Epithelial cell of esophagus (primary cell): ENCODE results near the gene POSTN.
"Not testable (repeated sequence)": the region's sequence is repeated elsewhere in the genome, so short reads cannot be mapped to it uniquely, and the experiment has no call there.

Source experiments
- DNase-seq: peaks from one replicate; pipeline ENCODE4 v3.0.0; 2010; ENCODE audit warnings: low read depth
- H3K4me3 ChIP-seq: 2 replicates; pipeline ENCODE4 v1.5.1; 2011; ENCODE audit warnings: mild to moderate bottlenecking, low read length, control low read depth
- TF ChIP-seq, protein P1 (sequence below): IDR thresholded peaks from 2 replicates; pipeline ENCODE4 v1.5.1; 2011; ENCODE audit warnings: low read depth, mild to moderate bottlenecking, low read length, control low read depth, inconsistent platforms; ENCODE audit not compliant: insufficient read depth; ENCODE audit errors: missing control alignments

Gene POSTN

GRCh38 chr13:37597477-37598025, 1.0 kb downstream of the POSTN start:
- TF ChIP-seq, protein P1, sequence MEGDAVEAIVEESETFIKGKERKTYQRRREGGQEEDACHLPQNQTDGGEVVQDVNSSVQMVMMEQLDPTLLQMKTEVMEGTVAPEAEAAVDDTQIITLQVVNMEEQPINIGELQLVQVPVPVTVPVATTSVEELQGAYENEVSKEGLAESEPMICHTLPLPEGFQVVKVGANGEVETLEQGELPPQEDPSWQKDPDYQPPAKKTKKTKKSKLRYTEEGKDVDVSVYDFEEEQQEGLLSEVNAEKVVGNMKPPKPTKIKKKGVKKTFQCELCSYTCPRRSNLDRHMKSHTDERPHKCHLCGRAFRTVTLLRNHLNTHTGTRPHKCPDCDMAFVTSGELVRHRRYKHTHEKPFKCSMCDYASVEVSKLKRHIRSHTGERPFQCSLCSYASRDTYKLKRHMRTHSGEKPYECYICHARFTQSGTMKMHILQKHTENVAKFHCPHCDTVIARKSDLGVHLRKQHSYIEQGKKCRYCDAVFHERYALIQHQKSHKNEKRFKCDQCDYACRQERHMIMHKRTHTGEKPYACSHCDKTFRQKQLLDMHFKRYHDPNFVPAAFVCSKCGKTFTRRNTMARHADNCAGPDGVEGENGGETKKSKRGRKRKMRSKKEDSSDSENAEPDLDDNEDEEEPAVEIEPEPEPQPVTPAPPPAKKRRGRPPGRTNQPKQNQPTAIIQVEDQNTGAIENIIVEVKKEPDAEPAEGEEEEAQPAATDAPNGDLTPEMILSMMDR: no peak
- H3K4me3 ChIP-seq: no peak overlapping the region
- no peak for DNase-seq

DNA sequence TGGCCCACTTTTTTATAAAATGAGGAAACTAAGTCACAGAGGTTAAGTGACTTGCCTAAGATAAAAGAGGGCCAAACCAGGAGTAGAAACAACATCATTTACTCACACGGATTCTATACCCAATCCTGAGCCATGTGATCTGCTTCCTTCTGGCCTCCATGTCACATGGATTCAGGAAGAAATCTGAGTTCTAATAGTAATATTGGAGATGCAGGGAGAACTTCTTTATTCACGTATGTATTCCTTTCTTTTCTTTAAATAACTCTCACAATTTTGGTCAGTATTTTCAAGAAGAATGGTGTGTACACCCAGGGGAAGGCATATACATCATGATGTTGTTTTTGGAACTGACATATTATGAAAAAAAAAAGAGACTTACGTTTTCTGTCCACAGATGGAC, 1.8 kb downstream of the POSTN start:
- DNase-seq: no peak
- no peak overlapping the region for H3K4me3 ChIP-seq
- TF ChIP-seq, protein P1: no peak

GRCh38 chr13:37595162-37595561, 3.4 kb downstream of the POSTN start:
- H3K4me3 ChIP-seq: no peak overlapping the region
- peak; percentile 44 for DNase-seq
- TF ChIP-seq, protein P1: no peak

DNA sequence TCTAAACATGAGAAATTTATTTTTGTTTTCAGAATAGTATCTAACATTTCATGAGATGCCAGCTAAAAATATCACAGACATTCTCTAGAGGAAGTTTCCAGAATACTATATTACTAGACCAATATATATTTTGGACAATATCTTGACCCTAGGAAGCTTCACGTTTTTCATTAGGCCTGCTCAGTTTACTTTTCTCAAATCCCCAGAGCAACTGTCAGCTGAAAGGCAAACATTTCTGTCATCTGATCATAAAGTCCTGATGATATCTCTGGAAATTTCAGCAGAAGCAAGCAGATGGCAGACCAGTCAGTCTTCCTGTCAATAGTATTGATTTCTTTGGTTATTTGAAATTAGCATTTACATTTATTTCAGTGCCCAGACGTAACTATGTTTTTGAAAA, 4.0 kb downstream of the POSTN start:
- DNase-seq: no peak
- no peak overlapping the region for H3K4me3 ChIP-seq
- TF ChIP-seq, protein P1: no peak

DNA sequence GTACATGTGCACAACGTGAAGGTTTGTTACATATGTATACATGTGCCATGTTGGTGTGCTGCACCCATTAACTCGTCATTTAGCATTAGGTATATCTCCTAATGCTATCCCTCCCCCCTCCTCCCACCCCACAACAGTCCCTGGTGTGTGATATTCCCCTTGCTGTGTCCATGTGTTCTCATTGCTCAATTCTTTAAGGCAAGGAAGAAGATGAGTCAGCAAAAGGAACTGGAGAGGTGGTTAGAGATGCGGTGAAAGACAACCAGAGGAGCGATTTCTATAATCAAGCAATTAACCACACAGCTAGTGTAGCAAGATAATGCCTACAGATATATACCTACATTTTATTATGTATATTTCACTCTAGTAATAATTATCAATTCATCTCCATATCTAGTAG, 9.2 kb downstream of the POSTN start:
- peak; percentile 29 for DNase-seq

DNA sequence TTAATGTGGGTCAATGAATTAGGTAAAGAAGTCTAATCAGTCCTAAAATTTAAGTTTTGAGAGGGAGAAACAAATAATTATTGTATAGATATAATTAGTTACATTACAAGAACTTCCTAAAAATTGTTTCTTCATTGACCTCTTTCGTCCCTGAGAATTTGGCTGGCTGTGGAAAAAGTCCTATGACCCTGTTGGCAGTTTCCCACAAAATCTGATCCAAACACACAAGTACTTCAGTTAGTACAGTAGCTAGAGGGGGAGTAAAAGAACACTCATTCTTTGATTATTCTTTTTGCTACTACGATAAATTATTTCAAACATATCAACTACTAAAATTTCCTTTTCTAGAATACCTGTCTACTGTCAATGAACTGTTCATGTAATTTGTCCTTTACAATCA, 11.3 kb downstream of the POSTN start:
- no peak overlapping the region for H3K4me3 ChIP-seq
- TF ChIP-seq, protein P1: no peak
- no peak for DNase-seq

More for the DNA sequence above, 9.2 kb downstream of the POSTN start:
- H3K4me3 ChIP-seq: not testable (repeated sequence)

GRCh38 chr13:37586164-37586563, 12.4 kb downstream of the POSTN start:
- no peak for DNase-seq
- H3K4me3 ChIP-seq: no peak overlapping the region
- TF ChIP-seq, protein P1: no peak
